Measurements from ENCODE around the gene ACP6. TPM values are rescaled to one million over a fixed set of nuclear protein-coding genes. Genes with fewer than 3 reads are reported as not detected.

Gene ACP6
- total RNA-seq, 3 donors from 2014 or later = 20.8 to 22.6 (median 22.3) TPM

DNA sequence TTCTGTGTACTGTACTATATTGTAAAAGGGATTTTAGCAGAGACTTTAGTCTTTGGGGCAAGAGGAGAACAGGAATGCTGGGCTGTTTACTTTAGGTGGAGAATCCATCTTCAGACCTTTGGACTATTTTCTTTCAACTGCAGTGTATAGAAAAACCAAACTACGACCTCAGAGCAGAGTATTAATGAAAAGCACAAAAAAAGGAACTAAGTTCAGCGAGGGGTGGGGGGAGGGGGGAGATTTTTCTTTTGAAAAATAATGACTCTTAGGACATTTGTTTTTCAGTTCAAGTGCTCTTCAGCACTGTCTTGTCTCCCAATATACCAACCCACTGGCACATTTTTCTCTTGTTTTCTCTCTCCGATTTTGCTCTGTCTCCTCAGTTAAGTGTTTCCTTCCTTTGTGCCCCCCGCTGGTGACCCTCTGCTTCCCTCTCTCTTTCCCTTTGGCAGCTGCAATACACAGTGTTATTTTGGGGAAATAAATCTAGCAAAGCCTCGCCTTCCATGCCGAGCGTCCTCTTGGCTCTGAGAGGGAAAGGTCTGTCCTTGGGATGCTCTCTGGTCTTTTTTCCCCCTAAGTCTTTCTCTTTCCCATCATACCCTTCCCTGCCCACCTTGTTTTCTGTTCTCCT lies 44.8 kb downstream of the ACP6 start:
- Histone ChIP-seq H3K4me3 (no peak overlapping the region), H3K36me3 (ENCODE audit: low read depth) (no peaks in the 10 kb centered on the region), H3K9me3 (no peaks in the 10 kb centered on the region), H3K4me1 (ENCODE audit: low read depth) (no peaks in the 10 kb centered on the region)
- ATAC-seq = no peak
- TF ChIP-seq, protein P1, sequence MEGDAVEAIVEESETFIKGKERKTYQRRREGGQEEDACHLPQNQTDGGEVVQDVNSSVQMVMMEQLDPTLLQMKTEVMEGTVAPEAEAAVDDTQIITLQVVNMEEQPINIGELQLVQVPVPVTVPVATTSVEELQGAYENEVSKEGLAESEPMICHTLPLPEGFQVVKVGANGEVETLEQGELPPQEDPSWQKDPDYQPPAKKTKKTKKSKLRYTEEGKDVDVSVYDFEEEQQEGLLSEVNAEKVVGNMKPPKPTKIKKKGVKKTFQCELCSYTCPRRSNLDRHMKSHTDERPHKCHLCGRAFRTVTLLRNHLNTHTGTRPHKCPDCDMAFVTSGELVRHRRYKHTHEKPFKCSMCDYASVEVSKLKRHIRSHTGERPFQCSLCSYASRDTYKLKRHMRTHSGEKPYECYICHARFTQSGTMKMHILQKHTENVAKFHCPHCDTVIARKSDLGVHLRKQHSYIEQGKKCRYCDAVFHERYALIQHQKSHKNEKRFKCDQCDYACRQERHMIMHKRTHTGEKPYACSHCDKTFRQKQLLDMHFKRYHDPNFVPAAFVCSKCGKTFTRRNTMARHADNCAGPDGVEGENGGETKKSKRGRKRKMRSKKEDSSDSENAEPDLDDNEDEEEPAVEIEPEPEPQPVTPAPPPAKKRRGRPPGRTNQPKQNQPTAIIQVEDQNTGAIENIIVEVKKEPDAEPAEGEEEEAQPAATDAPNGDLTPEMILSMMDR (IDR thresholded peaks at IDR 0.05) = no peak
- DNase-seq = no peak
- intact Hi-C loops (cut with DNase I, micrococcal nuclease) = loop anchor here (10.0 kb wide), 2 partner anchors 111 to 131 kb away; no protein-coding TSS in a partner anchor

DNA sequence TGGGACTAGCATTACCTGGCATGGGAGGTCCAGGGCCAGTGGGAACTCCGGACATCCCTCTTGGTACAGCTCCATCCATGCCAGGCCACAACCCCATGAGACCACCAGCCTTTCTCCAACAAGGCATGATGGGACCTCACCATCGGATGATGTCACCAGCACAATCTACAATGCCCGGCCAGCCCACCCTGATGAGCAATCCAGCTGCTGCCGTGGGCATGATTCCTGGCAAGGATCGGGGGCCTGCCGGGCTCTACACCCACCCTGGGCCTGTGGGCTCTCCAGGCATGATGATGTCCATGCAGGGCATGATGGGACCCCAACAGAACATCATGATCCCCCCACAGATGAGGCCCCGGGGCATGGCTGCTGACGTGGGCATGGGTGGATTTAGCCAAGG lies 45.8 kb downstream of the ACP6 start:
- TF ChIP-seq, protein P1 (IDR thresholded peaks at IDR 0.05) = no peak
- intact Hi-C loops (cut with DNase I, micrococcal nuclease) = loop anchor here (10.0 kb wide), 2 partner anchors 110 to 130 kb away; no protein-coding TSS in a partner anchor
- H3K9me3 ChIP-seq = no peaks in the 10 kb centered on the region
- no peak for ATAC-seq
- no peak for DNase-seq
- H3K36me3 ChIP-seq (ENCODE audit: low read depth) = no peaks in the 10 kb centered on the region
- no peak overlapping the region for H3K4me3 ChIP-seq
- H3K4me1 ChIP-seq (ENCODE audit: low read depth) = no peaks in the 10 kb centered on the region

DNA sequence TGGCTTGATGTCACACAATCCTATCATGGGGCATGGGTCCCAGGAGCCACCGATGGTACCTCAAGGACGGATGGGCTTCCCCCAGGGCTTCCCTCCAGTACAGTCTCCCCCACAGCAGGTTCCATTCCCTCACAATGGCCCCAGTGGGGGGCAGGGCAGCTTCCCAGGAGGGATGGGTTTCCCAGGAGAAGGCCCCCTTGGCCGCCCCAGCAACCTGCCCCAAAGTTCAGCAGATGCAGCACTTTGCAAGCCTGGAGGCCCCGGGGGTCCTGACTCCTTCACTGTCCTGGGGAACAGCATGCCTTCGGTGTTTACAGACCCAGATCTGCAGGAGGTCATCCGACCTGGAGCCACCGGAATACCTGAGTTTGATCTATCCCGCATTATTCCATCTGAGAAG lies 46.3 kb downstream of the ACP6 start:
- Histone ChIP-seq H3K4me3 (no peak overlapping the region), H3K36me3 (ENCODE audit: low read depth) (no peaks in the 10 kb centered on the region), H3K9me3 (no peaks in the 10 kb centered on the region), H3K4me1 (ENCODE audit: low read depth) (no peaks in the 10 kb centered on the region)
- TF ChIP-seq, protein P1 (IDR thresholded peaks at IDR 0.05) = no peak
- intact Hi-C loops (cut with DNase I, micrococcal nuclease) = loop anchor here (10.0 kb wide), 2 partner anchors 109 to 129 kb away; no protein-coding TSS in a partner anchor
- ATAC-seq (no peak), DNase-seq (no peak)

DNA sequence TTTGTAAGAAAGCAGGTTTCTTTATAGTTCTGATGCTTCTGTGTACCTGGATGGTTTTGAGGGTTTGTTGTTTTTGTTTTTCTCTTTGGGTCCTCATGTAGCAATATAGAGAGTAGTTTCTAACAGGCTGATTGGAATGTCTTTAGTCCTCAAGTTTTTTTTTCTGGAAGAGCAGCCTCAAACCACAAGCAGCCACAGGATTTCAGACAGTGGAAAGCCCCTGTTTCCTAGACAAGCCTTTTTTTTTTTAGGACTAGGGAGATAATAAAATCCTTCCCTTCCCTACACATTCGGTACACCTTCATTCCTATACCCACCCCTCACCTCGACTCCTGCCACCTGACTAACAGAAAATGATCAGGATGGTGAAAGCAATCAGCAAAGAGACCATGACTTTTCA lies 47.6 kb downstream of the ACP6 start:
- no peak for DNase-seq
- H3K4me3 ChIP-seq = no peak overlapping the region
- no peaks in the 10 kb centered on the region for H3K4me1 ChIP-seq (ENCODE audit: low read depth)
- intact Hi-C loops (cut with DNase I, micrococcal nuclease) = loop anchor here (10.0 kb wide), 2 partner anchors 108 to 128 kb away; no protein-coding TSS in a partner anchor
- H3K9me3 ChIP-seq = no peaks in the 10 kb centered on the region
- no peak for ATAC-seq
- no peaks in the 10 kb centered on the region for H3K36me3 ChIP-seq (ENCODE audit: low read depth)
- TF ChIP-seq, protein P1 (IDR thresholded peaks at IDR 0.05) = no peak

DNA sequence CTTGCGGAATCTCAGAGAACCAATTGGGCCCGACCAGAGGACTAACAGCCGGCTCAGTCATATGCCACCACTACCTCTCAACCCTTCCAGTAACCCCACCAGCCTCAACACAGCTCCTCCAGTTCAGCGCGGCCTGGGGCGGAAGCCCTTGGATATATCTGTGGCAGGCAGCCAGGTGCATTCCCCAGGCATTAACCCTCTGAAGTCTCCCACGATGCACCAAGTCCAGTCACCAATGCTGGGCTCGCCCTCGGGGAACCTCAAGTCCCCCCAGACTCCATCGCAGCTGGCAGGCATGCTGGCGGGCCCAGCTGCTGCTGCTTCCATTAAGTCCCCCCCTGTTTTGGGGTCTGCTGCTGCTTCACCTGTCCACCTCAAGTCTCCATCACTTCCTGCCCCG lies 49.8 kb downstream of the ACP6 start:
- intact Hi-C loops (cut with DNase I, micrococcal nuclease) = loop anchor here (10.0 kb wide), 2 partner anchors 106 to 126 kb away; no protein-coding TSS in a partner anchor
- H3K4me1 ChIP-seq (ENCODE audit: low read depth) = no peaks in the 10 kb centered on the region
- DNase-seq (no peak), ATAC-seq (no peak)
- H3K9me3 ChIP-seq = no peaks in the 10 kb centered on the region
- TF ChIP-seq, protein P1 (IDR thresholded peaks at IDR 0.05) = no peak
- no peak overlapping the region for H3K4me3 ChIP-seq
- H3K36me3 ChIP-seq (ENCODE audit: low read depth) = no peaks in the 10 kb centered on the region

Data from mucosa of descending colon (tissue), 3 donors.